ENCODE results near the gene BOK. TPM values are rescaled to one million over a fixed set of nuclear protein-coding genes. Genes with fewer than 3 reads are reported as not detected.

Gene BOK
- total RNA-seq, 1 experiment from 2014 or later = 41.5 TPM

- Histone ChIP-seq H3K4me1 (ENCODE audit: control insufficient read depth in 1 of 2, insufficient read depth in 2 of 2, low read length in 2 of 2) (no peaks in the 10 kb centered on the region), H3K27ac (ENCODE audit: low read depth, low read length) (no peak overlapping the region), H3K4me2 (ENCODE audit: low read length) (no peak overlapping the region), H4K20me1 (ENCODE audit: insufficient read depth) (no peaks in the 10 kb centered on the region), H3K27me3 (ENCODE audit: insufficient read depth, low read length) (no peaks in the 10 kb centered on the region), H3K9me2 (ENCODE audit: insufficient read depth) (no peaks in the 10 kb centered on the region), H3K9me3 (ENCODE audit: control insufficient read depth in 1 of 2, insufficient read depth in 1 of 2, low read depth in 1 of 2, low read length in 2 of 2) (no peaks in the 10 kb centered on the region), H3K4me3 (replicated peaks in 1 of 2; ENCODE audit: low read depth in 1 of 2, low read length in 2 of 2) (no peak overlapping the region), H3K9ac (ENCODE audit: low read length) (no peak overlapping the region), H3K79me2 (ENCODE audit: insufficient read depth, low read length) (no peaks in the 10 kb centered on the region; the same call in 1 of the 2 replicates), H3K36me3 (ENCODE audit: control insufficient read depth in 1 of 2, insufficient read depth in 2 of 2, low read length in 2 of 2) (peaks cover 5 to 15% of the 10 kb centered on the region in 2 experiments; a peak in 3 of 4 replicates), H2AFZ (ENCODE audit: low read depth, low read length, poor library complexity, severe bottlenecking) (no peak overlapping the region)
- no peak for ATAC-seq
- no peak for TF ChIP-seq CTCF (IDR thresholded peaks at IDR 0.05 in 2 of 3, conservative IDR thresholded peaks at IDR 0.05 in 1 of 3; ENCODE audit: borderline replicate concordance in 1 of 3, insufficient read depth in 1 of 3, low read depth in 2 of 3, low read length in 2 of 3)
- TF ChIP-seq FOSL1 (IDR thresholded peaks at IDR 0.05; ENCODE audit: low read depth) = no peak
- no peak for TF ChIP-seq SIN3A (IDR thresholded peaks at IDR 0.05; ENCODE audit: low read depth)
- TF ChIP-seq ELF1 (IDR thresholded peaks at IDR 0.05; ENCODE audit: borderline replicate concordance, low read depth) = no peak
- no peak for TF ChIP-seq CBX3 (IDR thresholded peaks at IDR 0.05; ENCODE audit: low read depth)
- no peak for TF ChIP-seq ATF3 (IDR thresholded peaks at IDR 0.05)
- no peak for TF ChIP-seq ZFX (IDR thresholded peaks at IDR 0.05)
- TF ChIP-seq SP1 (IDR thresholded peaks at IDR 0.05; ENCODE audit: low read depth) = no peak
- no peak for TF ChIP-seq POLR2AphosphoS5 (IDR thresholded peaks at IDR 0.05; ENCODE audit: low read depth, low read length)
- TF ChIP-seq, protein P1, sequence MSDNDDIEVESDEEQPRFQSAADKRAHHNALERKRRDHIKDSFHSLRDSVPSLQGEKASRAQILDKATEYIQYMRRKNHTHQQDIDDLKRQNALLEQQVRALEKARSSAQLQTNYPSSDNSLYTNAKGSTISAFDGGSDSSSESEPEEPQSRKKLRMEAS (IDR thresholded peaks at IDR 0.05) = no peak
- TF ChIP-seq, protein P2, sequence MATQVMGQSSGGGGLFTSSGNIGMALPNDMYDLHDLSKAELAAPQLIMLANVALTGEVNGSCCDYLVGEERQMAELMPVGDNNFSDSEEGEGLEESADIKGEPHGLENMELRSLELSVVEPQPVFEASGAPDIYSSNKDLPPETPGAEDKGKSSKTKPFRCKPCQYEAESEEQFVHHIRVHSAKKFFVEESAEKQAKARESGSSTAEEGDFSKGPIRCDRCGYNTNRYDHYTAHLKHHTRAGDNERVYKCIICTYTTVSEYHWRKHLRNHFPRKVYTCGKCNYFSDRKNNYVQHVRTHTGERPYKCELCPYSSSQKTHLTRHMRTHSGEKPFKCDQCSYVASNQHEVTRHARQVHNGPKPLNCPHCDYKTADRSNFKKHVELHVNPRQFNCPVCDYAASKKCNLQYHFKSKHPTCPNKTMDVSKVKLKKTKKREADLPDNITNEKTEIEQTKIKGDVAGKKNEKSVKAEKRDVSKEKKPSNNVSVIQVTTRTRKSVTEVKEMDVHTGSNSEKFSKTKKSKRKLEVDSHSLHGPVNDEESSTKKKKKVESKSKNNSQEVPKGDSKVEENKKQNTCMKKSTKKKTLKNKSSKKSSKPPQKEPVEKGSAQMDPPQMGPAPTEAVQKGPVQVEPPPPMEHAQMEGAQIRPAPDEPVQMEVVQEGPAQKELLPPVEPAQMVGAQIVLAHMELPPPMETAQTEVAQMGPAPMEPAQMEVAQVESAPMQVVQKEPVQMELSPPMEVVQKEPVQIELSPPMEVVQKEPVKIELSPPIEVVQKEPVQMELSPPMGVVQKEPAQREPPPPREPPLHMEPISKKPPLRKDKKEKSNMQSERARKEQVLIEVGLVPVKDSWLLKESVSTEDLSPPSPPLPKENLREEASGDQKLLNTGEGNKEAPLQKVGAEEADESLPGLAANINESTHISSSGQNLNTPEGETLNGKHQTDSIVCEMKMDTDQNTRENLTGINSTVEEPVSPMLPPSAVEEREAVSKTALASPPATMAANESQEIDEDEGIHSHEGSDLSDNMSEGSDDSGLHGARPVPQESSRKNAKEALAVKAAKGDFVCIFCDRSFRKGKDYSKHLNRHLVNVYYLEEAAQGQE (IDR thresholded peaks at IDR 0.05; ENCODE audit: low read depth) = no peak
- TF ChIP-seq RAD21 (IDR thresholded peaks at IDR 0.05; ENCODE audit: low read depth) = no peak
- no peak for TF ChIP-seq YY1 (IDR thresholded peaks at IDR 0.05; ENCODE audit: extremely low read depth, insufficient replicate concordance, low read depth, low read length)
- no peak for TF ChIP-seq TCF7L2 (IDR thresholded peaks at IDR 0.05; ENCODE audit: borderline replicate concordance, extremely low read depth, insufficient read depth, insufficient read length)
- TF ChIP-seq CEBPB (IDR thresholded peaks at IDR 0.05; ENCODE audit: low read depth) = no peak
- TF ChIP-seq JUND (IDR thresholded peaks at IDR 0.05) = no peak
- no peak for TF ChIP-seq POLR2A (IDR thresholded peaks at IDR 0.05; ENCODE audit: borderline replicate concordance, extremely low read depth, insufficient read depth, insufficient read length)
- TF ChIP-seq ZNF274 (IDR thresholded peaks at IDR 0.05; ENCODE audit: low read depth, low read length) = no peak
- ChIA-PET RAD21 (ENCODE audit: low non-redundant PET in 1 of 2, low total read pairs in 2 of 2, uncharacterized antibody in 2 of 2, unreplicated experiment in 2 of 2) (no interaction called here), POLR2A (no interaction called here), CTCF (no interaction called here)
- no peak for DNase-seq (ENCODE audit: low read depth, low spot score)
- intact Hi-C loops (cut with micrococcal nuclease) = no loop called here
- BruUV-seq (replicated peaks) = no TSS peak
Observed at GRCh38 chr2:241597561-241597960, 39.0 kb downstream of the BOK start.

All from HCT116 (cell line).